Keratinocyte (primary cell): Measurements from ENCODE around the gene CEP43.

Experiments used
- CTCF ChIP-seq, 3 experiments: IDR thresholded peaks in 1 of 3; conservative IDR thresholded peaks in 1 of 3; optimal IDR thresholded peaks in 1 of 3; 2 replicates in 2 of 3; 3 replicates in 1 of 3; pipeline versions ENCODE3 to v1.5.1; 2011; ENCODE audit warnings: low read length in 3 of 3, mild to moderate bottlenecking in 3 of 3, moderate library complexity in 2 of 3, control low read depth in 1 of 3, inconsistent platforms in 1 of 3; ENCODE audit not compliant: insufficient read depth in 2 of 3; ENCODE audit errors: extremely low read depth in 1 of 3
- EZH2 ChIP-seq: IDR thresholded peaks from one replicate; pipeline ENCODE4 v1.6.1; 2012; ENCODE audit warnings: inconsistent platforms, mild to moderate bottlenecking, low read length, moderate library complexity

- TF ChIP-seq CTCF (optimal IDR thresholded peaks at IDR 0.05 in 1 of 3, IDR thresholded peaks at IDR 0.05 in 1 of 3, conservative IDR thresholded peaks at IDR 0.05 in 1 of 3; ENCODE audit: extremely low read depth in 1 of 3, insufficient read depth in 2 of 3, low read length in 3 of 3) (no peak), EZH2 (no peak)
These were observed 41.5 kb upstream of the CEP43 start for GRCh38 chr6:166957805-166958076.
